Activated CD4-positive, CD25-positive, alpha-beta regulatory T cell treated with anti-CD3 and anti-CD28 coated beads, Interleukin-2, amount 50 U/mL, for 72 hours (primary cell): ENCODE results near the gene TNFSF9.
"Not testable (repeated sequence)": the region's sequence is repeated elsewhere in the genome, so short reads cannot be mapped to it uniquely, and the experiment has no call there.

Experiments
- DNase-seq: peaks from one replicate; pipeline ENCODE4 v3.0.0; 2021

TNFSF9 gene

DNA sequence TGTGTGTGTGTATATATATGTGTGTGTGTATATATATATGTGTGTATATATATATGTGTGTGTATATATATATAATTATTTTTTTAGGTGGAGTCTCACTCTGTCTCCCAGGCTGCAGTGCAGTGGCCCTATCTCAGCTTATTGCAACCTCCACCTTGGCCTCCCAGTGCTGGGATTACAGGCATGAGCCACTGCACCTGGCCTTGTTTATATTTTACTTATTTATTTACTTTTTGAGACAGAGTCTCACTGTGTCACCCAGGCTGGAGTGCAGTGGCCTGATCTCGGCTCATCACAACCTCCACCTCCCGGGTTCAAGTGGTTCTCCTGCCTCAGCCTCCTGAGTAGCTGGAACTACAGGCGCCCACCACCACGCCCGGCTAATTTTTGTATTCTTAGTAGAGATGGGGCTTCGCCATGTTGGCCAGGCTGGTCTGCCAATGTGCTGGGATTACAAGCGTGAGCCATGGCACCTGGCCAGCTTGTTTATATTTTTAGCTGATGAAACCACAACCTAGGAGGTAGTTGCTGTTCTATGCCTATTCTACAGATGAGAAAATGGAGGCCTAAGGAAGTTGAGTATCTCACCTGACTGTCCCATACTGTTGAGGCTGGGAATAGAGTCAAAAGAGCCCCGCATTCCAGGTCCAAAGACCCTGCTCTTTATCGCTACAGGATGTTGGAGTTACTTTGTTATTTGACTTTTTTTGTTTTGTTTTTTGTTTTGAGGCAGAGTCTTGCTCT lies 22.6 kb upstream of the TNFSF9 start:
- not testable (repeated sequence) for DNase-seq

DNA sequence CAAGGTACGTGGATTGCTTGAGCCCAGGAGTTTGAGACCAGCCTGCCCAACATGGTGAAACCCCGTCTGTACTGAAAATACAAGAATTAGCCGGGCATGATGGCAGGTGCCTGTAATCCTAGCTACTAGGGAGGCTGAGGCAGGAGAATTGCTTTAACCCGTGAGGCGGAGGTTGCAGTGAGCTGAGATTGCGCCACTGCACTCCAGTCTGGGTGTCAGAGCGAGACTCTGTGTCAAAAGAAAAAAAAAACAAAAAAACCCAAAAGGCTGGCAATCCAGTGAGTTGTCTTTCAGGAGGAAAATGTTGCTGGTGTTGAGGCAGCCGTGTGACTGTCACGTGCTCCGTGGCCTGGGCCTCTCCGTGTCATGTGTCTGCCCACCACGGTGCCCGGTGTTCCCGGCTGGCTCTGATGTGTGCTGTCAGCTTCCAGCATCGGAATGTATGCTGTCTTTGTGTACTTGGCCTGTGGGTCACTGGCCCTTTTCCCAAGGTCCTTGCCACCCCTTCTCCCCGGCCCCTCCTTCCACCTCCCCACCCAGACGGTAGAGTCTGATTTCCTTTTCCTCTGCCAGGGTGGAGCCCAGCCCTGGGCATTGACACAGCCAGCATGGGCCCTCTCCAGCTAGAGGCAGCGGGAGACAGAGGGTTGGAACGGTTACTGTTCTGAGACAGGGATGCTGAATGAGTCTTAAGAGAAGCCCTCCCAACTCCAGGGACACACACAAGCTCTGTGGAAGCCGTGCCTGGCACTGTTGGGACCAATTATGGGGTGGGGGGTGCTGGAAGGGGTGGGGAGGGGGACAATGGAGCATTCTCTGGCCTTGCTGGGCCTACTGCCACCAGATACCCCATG lies 21.5 kb upstream of the TNFSF9 start:
- DNase-seq = no peak

DNA sequence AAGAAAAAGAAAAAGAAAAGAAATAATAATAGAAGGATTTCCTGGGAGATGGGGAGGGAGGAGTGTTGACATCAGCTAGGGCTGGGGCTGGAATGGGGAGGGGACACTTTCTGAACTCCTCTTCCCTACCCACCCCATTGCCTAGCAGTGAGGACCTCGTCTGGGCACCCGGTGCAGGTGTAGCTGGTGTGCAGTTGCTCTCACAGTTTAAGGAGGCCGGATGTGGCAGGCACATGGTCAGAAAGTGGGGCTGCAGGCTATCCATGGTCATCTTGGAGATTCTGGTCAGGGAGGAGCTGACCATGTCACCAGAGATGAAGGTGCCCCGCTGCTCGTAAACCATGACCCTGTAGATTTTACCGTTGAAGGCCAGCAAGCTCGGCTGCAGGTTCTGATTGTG lies 20.2 kb upstream of the TNFSF9 start:
- no peak for DNase-seq

DNA sequence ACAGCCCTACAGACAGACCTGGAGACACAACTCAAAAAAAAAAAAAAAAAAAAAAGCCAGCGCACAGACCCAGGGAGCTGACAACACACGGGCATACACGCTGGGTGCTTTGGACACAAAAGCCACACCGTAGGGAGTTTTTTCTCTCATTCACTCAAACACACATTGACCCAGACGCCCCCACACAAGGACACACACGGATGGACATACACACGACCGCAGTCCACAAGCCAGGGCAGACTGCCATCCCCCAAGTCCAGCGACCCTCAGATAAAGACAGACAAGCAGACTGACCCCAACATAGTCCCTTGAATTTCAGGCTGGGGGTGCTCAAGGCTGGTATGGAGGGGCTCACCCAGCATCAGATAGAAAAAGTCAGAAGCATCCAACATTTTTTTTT lies 16.7 kb upstream of the TNFSF9 start:
- no peak for DNase-seq

DNA sequence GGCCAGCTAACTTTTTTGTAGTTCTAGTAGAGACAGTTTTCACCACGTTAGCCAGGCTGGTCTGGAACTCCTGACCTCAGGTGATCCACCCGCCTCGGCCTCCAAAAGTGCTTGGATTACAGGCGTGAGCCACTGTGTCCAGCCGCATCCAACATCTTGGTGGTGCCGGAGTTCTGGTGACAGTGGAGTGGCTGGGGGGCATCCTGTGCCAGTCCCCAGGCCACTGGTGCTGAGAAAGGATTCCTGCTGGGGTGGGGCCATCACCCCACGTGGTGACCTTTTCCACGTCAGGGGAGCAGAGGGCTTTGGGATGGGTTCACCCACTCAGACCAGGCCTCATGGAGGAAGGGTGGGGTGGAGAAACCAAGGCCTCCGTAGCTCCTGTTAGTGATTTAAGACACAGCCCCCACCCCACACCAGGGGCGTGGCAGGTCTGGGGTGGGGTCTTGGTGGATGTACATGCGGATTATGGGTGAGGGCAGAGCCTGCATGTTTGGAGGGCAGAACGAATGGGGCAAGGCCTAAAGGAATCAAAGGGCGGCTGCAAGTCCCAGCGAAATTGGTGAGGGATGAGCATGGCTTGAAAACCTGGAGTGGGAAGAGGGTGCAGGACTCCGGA lies 15.8 kb upstream of the TNFSF9 start:
- DNase-seq = no peak

DNA sequence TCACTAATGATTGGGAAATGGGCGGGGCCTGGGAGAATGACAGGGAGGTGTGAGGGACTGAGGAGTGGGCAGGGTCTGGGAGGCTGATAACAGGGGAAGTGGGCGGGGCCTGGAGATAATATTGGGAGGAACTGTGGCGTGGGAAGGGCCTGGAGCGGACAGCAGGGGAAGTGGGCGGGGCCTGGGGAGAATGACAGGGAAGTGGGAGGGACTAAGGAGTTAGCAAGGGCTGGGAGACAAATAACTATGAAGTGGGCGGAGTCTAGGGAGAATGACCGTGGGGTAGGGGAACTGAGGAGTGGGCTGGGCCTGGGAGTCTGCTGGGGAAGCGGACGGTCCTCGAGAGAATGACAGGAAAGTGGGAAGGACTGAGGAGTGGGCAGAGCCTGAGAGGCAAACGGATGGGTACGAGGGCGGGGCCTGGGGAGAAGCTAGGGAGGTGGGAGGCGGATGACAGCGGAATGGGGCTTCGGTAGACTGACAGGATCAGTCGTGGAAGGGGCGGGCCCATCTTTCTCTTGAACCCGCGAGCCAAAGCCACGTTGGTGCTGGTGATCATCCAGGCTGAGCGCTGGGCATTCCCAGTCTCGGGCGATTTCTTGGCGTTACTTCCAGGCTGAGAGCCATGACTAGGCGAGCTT lies 14.7 kb upstream of the TNFSF9 start:
- DNase-seq = peak; percentile 81

DNA sequence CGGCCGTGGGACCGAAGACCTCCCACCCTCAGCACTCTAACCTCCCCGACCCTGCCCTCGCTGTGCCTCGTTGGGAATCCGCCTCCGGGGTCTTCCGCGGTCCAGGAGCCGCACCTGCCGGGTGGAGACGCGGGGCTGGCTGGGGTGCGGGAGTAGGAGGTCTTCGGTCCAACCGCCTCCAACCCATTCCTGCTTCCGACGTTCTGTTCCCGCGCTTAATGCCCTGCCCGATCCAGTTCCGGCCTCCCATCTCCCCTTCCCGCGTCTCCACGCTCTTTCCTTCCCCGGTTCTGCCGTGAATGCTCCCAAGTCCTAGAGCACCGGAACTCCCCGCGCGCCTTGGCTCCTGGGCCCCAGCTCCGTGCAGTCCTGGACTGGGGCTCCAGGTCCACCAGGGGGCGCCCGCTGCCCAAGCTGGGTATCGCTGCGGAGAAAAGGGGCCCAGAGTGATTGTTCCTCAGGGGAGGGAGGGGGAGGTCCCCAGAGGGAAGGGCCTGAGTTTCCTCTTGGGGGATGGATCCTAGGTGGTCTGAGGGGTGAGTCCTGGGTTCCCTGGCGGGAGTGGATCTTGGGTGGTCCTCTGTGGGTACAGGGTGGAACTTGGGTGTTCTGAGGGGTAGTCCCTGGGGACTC lies 14.1 kb upstream of the TNFSF9 start:
- DNase-seq = peak; percentile 95

DNA sequence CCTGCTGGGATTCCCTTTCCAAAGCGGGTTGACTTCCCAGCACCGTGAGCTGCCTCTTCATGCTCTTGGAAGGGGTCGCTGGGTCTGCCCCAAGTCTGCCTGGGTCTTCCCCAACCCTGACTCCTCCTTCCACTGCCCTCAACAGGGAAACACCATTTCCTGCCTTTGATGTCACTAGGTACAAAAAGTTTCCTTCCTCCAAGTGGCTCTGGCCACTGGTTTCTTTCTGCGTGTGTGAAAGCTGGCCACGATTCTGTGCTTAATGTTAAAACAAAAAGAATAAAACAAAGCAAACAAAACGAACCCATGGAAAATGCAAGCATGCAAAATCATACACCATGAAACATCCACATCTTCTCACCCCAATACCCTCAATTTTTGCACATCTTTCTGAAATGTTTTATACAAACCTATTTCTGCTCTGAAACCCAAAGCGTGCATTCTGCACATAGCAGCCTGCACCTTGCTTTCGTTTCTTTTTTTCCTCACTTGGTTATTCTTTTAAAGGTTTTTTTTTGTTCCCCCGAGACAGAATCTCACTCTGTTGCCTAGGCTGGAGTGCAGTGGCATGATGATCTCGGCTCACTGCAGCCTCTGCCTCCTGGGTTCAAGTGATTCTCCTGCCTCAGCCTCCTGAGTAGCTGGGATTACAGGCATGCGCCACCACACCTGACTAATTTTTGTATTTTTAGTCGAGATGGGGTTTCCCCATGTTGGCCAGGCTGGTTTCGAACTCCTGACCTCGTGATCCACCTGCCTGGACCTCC lies 12.5 kb upstream of the TNFSF9 start:
- DNase-seq = peak; percentile 43

DNA sequence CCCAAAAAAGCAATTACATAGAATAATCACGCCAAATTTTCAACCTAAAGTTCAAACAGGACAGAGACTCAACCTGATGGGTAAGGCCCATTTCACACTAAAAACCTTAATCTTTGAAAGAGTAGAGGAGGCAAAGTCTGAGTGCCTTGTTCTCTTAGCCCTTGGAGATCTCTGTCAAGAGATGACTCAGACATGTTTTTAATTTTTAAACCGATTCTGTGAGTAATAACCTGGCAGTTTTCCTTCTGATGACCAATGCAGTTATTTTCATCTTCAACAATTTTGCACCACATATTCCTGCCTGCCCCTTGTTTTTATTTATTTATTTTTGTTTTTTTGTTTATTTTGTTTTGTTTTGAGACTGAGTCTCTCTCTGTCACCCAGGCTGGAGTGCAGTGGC lies 11.5 kb upstream of the TNFSF9 start:
- no peak for DNase-seq

DNA sequence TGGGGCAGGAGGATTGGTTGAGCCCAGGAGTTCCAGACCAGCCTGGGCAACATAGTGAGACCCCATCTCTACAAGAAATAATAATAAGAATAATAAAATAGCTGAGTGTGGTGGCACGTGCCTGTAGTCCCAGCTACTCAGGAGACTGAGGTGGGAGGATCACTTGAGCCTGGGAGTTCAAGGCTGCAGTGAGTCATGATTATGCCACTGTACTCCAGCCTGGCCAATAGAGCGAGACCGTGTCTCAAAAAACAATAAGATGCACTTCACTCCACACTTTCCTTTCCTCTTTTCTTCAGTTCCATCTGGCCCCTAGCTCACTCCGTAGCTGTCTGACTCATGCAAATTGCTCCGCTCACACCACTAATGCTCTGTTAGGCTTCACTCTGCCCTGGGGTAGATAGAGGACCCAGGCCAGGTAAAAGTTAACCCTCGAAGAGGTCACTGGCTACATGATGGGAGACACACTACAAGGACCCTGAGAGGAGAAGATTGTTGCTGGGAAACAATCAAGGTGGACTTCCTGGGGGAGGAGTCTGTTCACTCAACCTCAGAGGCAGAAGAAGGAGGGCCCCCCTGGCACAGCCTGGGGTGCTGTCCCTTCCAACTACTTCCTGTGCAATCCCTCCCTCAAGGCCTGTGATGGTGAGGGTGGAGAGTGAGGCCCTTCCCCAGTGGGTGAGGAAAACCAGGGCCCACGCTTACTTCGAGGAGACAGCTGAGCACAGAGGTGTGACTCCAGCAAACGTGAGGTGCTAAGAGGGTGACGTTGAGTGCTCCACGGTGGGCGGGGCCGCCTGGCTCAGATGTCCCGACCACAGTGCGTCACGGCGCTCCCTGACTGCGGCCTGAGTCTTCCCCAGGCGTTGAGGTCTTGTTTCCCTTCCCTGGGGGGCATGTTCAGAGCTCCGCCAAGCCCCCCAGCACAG lies 8.8 kb upstream of the TNFSF9 start:
- DNase-seq = no peak

DNA sequence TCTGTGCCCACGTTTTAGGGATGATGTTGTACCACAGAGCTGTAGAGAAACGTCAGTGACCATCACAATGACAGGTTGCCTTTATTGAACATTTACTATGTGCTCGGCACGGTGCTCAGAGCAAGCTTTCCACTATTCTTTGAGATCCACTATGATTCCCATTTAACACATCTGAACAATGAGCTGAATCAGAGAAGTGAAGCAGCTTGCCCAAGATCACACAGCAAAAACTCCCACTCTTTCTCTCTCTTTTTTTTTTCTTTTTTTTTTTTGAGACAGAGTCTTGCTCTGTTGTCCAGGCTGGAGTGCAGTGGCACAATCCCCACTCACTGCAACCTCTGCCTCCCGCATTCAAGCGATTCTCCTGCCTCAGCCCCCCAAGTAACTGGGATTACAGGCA lies 8.1 kb upstream of the TNFSF9 start:
- no peak for DNase-seq

DNA sequence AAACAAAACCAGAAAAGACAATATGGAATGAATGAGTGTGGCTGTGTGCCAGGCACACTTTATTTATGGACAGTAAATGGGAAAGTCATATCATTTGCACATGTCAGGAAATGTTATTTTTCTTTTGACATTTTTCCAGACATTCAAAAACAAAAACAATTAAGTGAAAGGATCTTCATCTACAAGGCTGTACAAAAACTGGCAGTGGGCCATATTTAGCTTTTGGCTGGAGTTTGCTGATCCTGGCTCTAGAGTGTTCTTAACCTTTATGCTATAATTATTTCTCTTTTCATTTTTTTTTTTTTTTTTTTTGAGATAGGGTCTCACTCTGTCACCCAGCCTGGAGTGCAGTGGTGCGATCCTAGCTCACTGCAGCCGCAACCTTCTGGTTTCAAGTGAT lies 6.5 kb upstream of the TNFSF9 start:
- DNase-seq = no peak

DNA sequence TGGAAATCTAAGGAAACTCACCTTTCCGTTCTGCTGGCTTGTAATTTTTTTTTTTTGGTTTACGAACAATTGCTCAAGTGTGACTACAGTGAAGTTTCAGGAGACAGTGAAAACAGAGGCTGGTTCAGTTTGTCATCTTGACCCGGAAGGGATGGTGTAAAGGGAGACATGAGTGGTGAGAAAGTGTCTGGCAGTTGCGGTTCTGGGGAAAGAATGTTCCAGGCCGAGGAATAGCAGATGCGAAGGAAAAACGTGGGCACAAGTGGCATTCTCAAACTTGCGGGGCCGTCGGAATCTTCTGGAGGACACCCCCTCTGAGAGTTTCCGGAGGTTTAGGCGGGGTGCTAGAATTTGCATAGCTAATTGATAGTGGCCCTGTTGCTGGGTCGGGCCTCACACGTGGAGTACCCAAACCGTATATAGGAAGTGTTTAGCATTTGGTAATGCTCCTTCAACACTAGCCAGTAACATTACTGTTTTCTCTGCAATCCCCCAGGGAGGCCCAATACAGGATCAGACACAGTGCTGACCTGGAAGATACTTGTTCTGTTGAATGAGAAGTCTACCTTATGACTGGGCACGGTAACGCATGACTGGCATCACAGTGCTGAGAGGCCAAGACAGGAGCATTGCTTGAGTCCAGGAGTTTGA lies 2.8 kb upstream of the TNFSF9 start:
- no peak for DNase-seq

DNA sequence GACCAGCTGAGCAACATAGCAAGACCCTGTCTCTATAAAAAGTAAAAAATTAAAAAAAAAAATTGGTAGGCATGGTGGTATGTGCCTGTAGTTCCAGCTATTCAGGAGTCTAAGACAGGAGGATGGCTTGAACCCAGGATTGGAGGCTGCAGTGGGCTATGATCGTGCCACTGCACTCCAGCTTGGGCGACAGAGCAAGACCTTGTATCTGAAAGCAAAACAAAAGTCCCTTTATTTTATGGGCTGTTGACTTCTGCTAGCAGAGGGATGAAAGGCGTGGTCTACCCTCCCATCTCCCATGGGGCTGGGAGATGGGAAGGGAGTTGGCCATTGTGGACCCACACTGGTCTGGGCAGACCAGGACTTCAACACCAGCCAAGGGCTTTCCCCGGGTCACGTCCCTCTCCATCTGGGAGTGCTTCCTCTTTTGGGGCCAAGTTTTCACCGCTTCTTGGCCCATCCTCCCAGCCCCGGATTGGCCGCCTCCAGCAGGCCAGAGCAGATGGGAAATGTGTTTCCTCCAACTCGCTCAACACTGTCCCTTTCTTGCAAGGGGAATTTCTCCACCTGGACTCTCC lies 2.2 kb upstream of the TNFSF9 start:
- no peak for DNase-seq

DNA sequence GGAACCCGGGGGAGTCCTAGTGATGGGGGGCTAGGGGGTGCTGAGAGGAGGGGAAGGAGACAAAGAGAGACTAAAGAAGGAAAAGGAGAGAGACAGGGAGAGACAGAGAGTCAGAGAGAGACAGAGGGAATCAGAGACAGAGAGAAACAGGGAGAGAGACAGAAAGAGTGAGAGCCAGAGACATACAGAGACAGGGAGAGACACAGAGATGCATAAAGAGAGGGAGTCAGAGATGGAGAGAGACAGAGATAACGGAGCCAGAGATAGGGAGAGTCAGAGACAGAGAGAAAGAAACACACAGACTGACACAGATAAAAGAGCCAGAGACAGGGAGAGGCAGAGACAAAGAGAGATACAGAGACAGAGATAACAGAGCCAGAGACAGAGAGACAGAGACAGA lies 1.5 kb upstream of the TNFSF9 start:
- no peak for DNase-seq

DNA sequence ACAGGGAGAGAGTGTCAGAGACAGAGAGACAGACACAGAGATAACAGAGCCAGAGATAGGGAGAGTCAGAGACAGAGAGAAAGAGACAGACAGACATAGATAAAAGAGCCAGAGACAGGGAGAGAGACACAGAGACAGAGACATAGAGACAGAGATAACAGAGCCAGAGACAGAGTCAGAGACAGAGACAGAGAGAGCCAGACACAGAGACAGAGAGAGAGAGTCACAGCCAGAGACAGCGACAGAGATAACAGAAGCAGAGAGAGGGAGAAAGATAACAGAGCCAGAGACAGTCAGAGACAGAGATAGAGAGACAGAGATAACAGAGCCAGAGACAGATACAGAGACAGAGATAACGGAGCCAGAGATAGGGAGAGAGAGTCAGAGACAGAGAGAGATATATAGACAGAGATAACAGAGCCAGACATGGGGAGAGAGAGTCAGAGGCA lies 865 bp upstream of the TNFSF9 start:
- DNase-seq = no peak

DNA sequence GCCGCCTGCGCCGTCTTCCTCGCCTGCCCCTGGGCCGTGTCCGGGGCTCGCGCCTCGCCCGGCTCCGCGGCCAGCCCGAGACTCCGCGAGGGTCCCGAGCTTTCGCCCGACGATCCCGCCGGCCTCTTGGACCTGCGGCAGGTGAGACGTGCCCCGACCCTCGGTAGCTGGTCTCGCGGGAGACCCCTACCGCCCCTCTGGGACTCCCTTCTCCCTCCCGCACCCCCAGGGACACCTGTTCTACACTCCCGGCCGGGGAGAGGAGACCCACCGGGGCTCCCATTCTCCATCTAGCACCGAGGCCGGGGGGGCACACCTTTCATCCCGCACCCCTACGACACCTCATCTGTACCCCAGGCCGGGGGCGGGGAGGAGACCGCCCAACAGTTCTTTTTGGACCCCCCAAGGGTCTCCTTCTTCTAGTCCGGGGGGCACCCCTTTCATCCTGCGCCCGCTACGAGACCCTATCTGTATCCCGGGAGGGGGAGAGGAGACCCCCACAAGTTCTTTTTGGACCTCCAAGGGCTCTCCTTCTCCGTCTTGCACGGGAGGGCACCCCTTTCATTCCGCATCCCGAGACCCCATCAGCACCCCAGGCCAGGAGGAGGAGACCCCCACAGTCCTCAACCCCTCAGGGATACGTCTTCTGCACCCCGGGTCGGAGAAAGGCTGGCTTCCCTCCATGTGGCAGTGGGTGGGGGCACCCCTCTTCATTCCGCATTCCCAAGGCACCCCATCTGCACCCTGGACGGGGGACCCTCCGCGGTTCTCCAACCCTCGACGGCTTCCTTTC lies 533 bp downstream of the TNFSF9 start:
- no peak for DNase-seq

DNA sequence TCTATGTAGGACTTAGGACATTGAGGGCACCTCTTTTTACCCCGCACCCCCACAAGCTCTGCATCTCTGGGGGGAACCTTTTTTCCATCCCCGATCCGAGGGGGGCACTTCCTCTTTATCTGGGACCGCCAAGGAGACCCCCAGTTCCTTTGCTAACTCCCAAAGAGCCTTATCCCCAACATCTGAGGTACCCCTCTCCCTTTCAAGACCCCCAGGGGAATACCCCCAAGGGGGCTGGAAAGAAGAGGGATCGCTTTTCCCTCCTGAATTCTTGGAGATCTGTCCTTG lies 1.1 kb downstream of the TNFSF9 start:
- no peak for DNase-seq

DNA sequence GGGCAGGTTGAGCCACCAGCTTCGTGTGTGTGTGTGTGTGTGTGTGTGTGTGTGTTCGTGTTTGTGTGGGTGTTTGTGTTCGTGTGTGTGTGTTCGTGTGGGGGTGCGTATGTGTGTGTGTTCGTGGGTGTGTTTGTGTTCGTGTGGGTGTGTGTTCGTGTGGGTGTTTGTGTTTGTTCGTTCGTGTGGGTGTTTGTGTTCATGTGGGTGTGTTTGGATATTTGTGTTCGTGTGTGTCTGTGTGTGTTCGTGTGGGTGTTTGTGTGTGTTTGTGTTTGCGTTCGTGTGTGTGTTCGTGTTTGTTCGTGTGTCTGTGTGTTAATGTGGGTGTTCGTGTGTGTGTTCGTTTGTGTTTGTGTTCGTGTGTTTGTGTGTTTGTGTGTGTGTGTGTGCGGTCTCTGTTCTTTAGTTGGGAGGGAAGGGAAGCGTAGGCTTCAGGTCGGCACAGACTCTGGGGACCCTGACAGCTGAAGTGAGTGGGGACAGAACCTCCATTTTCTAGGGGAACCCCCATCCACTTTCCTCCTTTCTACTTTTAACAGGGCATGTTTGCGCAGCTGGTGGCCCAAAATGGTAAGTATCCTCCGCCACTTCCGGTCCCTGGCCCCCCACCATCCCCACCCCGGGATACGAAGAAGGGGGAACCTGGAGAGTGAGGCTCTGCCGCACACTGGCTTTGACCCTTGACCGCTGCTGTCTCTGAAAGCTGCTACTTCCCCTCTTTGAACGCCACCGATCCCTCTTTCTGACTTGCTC lies 1.6 kb downstream of the TNFSF9 start:
- no peak for DNase-seq
